Measurements from ENCODE around the gene CD151. TPM values are rescaled to one million over a fixed set of nuclear protein-coding genes. Genes with fewer than 3 reads are reported as not detected.

Gene CD151
- total RNA-seq: 486 TPM
- long read RNA-seq, transcript CD151-203 (8 exons, 1,486 nt): minor isoform, 143 of 526 reads
- long read RNA-seq, transcript CD151-201 (9 exons, 1,545 nt): minor isoform, 20 of 526 reads
- long read RNA-seq, transcript CD151-220 (8 exons, 1,835 nt): minor isoform, 9 of 526 reads
- long read RNA-seq, transcript CD151-202 (9 exons, 1,658 nt): major isoform, 206 of 526 reads
- long read RNA-seq, partial matches to known transcripts: 86 of 526 reads
- long read RNA-seq, other reads (novel, unspliced or antisense): 62 of 526 reads

DNA sequence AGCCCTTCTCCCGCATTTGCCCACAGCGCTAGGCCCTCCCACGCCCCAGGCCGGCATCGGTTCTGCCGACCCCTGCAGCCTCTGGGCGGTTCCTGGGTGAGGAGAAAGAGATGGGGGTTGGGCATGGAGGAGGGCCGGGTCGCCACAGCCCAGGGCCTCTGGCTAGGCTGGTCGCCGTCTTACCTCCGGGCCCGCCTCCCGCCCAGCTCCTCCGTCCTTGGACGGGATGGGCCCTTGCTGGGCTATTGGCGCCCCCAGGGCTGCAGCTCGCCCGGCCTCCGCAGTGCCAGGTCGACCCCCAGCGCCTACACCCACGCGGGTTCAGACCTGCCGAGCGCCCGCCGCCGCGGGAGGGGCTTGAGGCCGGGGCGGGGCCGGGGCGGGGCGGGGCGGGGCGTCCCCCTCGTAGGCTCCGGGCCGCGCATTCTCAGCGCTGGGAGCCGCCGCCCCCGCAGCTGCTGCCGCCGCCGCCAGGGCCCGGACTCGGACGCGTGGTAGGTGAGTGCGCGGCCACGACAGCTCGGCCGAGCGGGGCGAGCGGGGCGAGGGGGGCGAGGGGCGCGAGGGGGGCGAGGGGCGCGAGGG, at the start of gene CD151:
TSS of gene CD151 (plus strand) at position 424 of the 585 bp plus-strand sequence. CDS start 3,118 bp downstream, outside the sequence.
- Histone ChIP-seq H3K36me3 (peaks cover 18% of the 10 kb centered on the region), H3K4me3 (peak within 1 kb of the TSS; percentile 83), H3K27me3 (peaks cover 9% of the 10 kb centered on the region), H3K9me3 (no peaks in the 10 kb centered on the region), H3K4me1 (peaks cover 64% of the 10 kb centered on the region), H3K27ac (peak within 1 kb of the TSS; percentile 82)
- ATAC-seq (peak; percentile 52), DNase-seq (peak; percentile 79)
- TF ChIP-seq, protein P1, sequence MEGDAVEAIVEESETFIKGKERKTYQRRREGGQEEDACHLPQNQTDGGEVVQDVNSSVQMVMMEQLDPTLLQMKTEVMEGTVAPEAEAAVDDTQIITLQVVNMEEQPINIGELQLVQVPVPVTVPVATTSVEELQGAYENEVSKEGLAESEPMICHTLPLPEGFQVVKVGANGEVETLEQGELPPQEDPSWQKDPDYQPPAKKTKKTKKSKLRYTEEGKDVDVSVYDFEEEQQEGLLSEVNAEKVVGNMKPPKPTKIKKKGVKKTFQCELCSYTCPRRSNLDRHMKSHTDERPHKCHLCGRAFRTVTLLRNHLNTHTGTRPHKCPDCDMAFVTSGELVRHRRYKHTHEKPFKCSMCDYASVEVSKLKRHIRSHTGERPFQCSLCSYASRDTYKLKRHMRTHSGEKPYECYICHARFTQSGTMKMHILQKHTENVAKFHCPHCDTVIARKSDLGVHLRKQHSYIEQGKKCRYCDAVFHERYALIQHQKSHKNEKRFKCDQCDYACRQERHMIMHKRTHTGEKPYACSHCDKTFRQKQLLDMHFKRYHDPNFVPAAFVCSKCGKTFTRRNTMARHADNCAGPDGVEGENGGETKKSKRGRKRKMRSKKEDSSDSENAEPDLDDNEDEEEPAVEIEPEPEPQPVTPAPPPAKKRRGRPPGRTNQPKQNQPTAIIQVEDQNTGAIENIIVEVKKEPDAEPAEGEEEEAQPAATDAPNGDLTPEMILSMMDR (IDR thresholded peaks at IDR 0.05): no peak
- intact Hi-C loops (cut with DNase I): no loop called here

- peak; percentile 92 for DNase-seq
- H3K27me3 ChIP-seq: no peaks in the 10 kb centered on the region
- TF ChIP-seq, protein P1 (IDR thresholded peaks at IDR 0.05): peak; percentile 67
- H3K27ac ChIP-seq: no peak overlapping the region
- H3K4me3 ChIP-seq: no peak overlapping the region
- H3K36me3 ChIP-seq: no peaks in the 10 kb centered on the region
- intact Hi-C loops (cut with DNase I): no loop called here
- peak; percentile 91 for ATAC-seq
- H3K4me1 ChIP-seq: no peaks in the 10 kb centered on the region
- H3K9me3 ChIP-seq: no peaks in the 10 kb centered on the region
These were observed 49.2 kb upstream of the CD151 start for GRCh38 chr11:783581-784015.

DNA sequence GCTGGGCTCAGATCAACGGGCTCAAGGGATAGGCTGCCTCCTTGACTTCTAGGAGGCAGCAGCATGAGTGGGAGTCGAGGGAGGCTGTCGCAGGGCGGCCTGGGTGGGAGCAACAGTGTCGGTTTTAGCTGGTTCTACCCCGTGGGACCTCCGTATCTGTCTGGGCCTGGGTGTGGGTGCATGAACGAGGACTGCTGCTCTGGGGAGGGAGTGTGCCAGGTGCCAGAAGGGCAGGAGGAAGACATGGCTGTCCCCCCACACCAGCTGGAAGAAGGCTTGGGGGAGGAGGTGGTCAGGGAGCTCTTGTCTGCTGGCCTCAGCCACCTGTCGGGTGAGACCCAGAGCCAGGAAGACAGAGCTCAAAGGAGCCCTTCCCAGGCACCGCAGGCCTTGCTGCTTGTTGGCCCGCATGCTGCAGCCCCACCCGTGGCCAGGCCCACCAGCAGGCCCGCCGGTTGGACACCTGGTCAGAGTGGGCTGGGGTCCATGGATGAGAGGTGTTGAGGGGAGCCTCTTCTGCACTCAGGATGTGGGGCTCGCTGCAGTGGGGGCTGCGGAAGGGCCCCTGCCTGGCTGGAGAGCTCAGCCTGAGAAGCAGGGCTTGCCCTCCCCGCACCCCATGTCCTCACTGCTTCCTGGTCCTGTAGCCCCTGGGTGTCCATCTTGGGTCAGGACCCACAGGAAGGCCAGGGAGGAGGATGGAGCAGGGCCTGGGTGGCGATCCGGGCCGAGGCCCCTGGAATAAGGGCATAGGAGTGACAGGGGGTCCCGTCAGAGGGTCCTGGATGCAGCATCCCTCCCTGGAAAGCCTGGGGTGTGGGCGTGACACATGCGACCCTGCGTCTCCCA, 46.3 kb upstream of the CD151 start:
- Histone ChIP-seq H3K4me3 (no peak overlapping the region), H3K27ac (no peak overlapping the region), H3K9me3 (no peaks in the 10 kb centered on the region), H3K36me3 (no peaks in the 10 kb centered on the region), H3K4me1 (no peaks in the 10 kb centered on the region), H3K27me3 (no peaks in the 10 kb centered on the region)
- no peak for ATAC-seq
- no peak for DNase-seq
- intact Hi-C loops (cut with DNase I): no loop called here
- TF ChIP-seq, protein P1 (IDR thresholded peaks at IDR 0.05): no peak

- DNase-seq: no peak
- intact Hi-C loops (cut with DNase I): no loop called here
- Histone ChIP-seq H3K27ac (no peak overlapping the region), H3K27me3 (no peaks in the 10 kb centered on the region), H3K9me3 (no peaks in the 10 kb centered on the region), H3K4me3 (no peak overlapping the region), H3K4me1 (no peaks in the 10 kb centered on the region), H3K36me3 (peaks cover 6% of the 10 kb centered on the region)
- ATAC-seq: no peak
- TF ChIP-seq, protein P1 (IDR thresholded peaks at IDR 0.05): no peak
These were observed 45.6 kb upstream of the CD151 start for GRCh38 chr11:787084-787675.

GRCh38 chr11:788009-788640, 44.6 kb upstream of the CD151 start:
- Histone ChIP-seq H3K4me1 (no peaks in the 10 kb centered on the region), H3K4me3 (no peak overlapping the region), H3K27ac (no peak overlapping the region), H3K36me3 (peaks cover 7% of the 10 kb centered on the region), H3K27me3 (no peaks in the 10 kb centered on the region), H3K9me3 (no peaks in the 10 kb centered on the region)
- ATAC-seq (no peak), DNase-seq (no peak)
- TF ChIP-seq, protein P1 (IDR thresholded peaks at IDR 0.05): no peak
- intact Hi-C loops (cut with DNase I): no loop called here

Measured in upper lobe of right lung (tissue), 1 donor.